ENCODE data around the gene FPGS. TPM values are rescaled to one million over a fixed set of nuclear protein-coding genes. Genes with fewer than 3 reads are reported as not detected.

Gene FPGS
- total and polyA plus RNA-seq, 7 experiments from 2014 or later: 37.3 to 123 (median 90.8) TPM

DNA sequence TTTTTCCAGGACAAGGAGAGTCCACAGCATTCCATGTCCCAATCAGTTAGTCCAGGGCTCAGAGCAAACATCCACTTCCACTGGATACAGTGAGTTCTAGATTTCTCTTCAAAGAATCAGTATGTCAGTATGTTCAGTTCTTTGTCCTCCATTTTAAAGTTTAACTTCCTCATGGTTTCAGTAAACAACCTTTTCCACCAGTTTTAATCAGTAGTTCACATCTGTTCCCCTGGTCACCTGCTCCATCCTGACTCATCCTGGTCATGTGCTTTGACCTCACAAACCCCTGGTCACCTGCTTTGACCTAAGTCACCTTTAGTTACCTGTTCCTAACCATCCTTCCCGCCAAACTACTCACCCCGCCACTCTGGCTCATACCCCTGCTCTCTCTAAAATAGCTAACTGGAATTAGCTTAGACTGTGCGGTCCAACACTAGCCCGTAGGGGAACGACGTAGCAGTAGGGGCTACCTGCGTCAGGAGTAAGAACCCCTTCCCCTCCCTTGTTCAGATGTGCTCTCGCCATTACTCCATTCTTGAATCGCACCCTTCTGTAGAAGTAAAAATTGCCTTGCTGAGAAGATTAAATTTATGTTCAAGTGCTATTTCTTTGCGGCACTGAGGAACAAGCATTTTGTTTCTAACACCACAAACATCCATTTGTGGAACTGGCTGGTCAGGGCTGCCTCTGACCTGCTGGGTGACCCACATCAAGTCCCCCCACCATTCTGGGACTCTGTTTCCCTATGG is 46.2 kb downstream of the FPGS start:
- Mint-ChIP-seq H3K9me3 (peaks cover 7 to 30% (median 13%) of the 10 kb centered on the region in 11 donors), H3K27me3 (no peaks in the 10 kb centered on the region), H3K4me1 (peaks cover 3 to 23% (median 18%) of the 10 kb centered on the region in 7 donors), H3K4me3 (peak overlapping the region in 1 of 10 donors; percentile 17), H3K36me3 (peaks cover 18 to 28% (median 21%) of the 10 kb centered on the region in 5 donors), H3K27ac (peak overlapping the region in 3 of 9 donors; percentile 8 to 14 (median 9))
- Histone ChIP-seq H3K9me3 (ENCODE audit: control insufficient read depth in 2 of 3, low read length in 3 of 3) (peaks cover 0 to 21% (median 0%) of the 10 kb centered on the region in 3 experiments), H3K4me1 (ENCODE audit: control insufficient read depth in 2 of 2, insufficient read depth in 2 of 2, low read length in 2 of 2) (peaks cover 0 to 7% of the 10 kb centered on the region in 2 donors), H3K36me3 (ENCODE audit: control insufficient read depth in 2 of 3, insufficient read depth in 3 of 3, low read length in 3 of 3) (peaks cover 0 to 3% (median 0%) of the 10 kb centered on the region in 3 experiments), H3K4me3 (ENCODE audit: low read length) (no peak overlapping the region), H3K27me3 (ENCODE audit: control insufficient read depth in 2 of 2, insufficient read depth in 2 of 2, low read length in 2 of 2) (no peaks in the 10 kb centered on the region), H3K27ac (ENCODE audit: low read depth, low read length) (no peak overlapping the region)
- intact Hi-C loops (cut with micrococcal nuclease): no loop called here
- ChIA-PET POLR2A (no interaction called here), CTCF (no interaction called here)
- DNase-seq (no peak), ATAC-seq (no peak)

DNA sequence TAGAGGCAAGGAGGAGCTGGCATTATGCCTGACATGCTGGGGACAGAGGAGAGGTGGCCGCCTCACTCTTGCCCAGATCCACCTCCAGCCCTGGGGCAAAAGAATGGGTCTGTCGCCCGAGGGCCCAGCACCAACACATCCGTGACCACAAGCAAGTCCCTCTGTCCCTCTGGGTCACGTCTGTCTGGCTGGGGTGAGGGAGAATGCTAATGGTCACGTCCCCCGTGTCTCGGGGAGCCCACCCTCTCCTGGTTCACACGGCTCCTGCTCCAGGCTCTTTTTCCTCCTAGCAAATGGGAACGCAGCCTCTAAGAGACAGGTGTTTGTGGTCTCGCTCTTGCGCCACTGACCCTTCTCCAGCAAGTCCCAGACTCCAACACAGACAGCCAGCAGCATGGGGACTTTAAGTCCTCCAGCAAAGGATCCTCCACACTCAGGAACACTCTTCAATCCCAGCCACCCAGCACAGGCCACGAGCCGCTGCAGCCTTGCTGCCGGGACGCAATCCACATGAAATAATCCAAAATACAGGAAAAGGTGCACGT is 47.7 kb downstream of the FPGS start:
- CTCF ChIA-PET: interaction anchor here (0.7 kb wide), 1 partner anchor 66 kb away, joined by 3 read pairs; no protein-coding TSS in a partner anchor
- POLR2A ChIA-PET: interaction anchor here (0.7 kb wide), 1 partner anchor 11 kb away, joined by 5 read pairs; no protein-coding TSS in a partner anchor
- no peak for ATAC-seq
- no peaks in the 10 kb centered on the region for H3K27me3 Mint-ChIP-seq
- peaks cover 5 to 29% (median 27%) of the 10 kb centered on the region in 7 donors for H3K4me1 Mint-ChIP-seq
- intact Hi-C loops (cut with micrococcal nuclease): loop anchor here in 1 of 2 donors (5.0 kb wide), 1 partner anchor 48 kb away; the partner anchor contains the start of gene FPGS
- peak overlapping the region in 1 of 10 donors; percentile 18 for H3K4me3 Mint-ChIP-seq
- Histone ChIP-seq H3K9me3 (ENCODE audit: control insufficient read depth in 2 of 3, low read length in 3 of 3) (peaks cover 0 to 21% (median 0%) of the 10 kb centered on the region in 3 experiments), H3K4me1 (ENCODE audit: control insufficient read depth in 2 of 2, insufficient read depth in 2 of 2, low read length in 2 of 2) (peaks cover 5 to 14% of the 10 kb centered on the region in 2 donors), H3K4me3 (ENCODE audit: low read length) (no peak overlapping the region), H3K36me3 (ENCODE audit: control insufficient read depth in 2 of 3, insufficient read depth in 3 of 3, low read length in 3 of 3) (peaks cover 0 to 3% (median 0%) of the 10 kb centered on the region in 3 experiments), H3K27ac (ENCODE audit: low read depth, low read length) (no peak overlapping the region), H3K27me3 (ENCODE audit: control insufficient read depth in 2 of 2, insufficient read depth in 2 of 2, low read length in 2 of 2) (no peaks in the 10 kb centered on the region)
- H3K27ac Mint-ChIP-seq: no peak overlapping the region
- peaks cover 7 to 30% (median 13%) of the 10 kb centered on the region in 11 donors for H3K9me3 Mint-ChIP-seq
- DNase-seq: no peak
- H3K36me3 Mint-ChIP-seq: peaks cover 18 to 28% (median 21%) of the 10 kb centered on the region in 5 donors

GRCh38 chr9:127852829-127853228 is 50.1 kb downstream of the FPGS start:
- no peak overlapping the region for H3K27ac ChIP-seq (ENCODE audit: low read depth, low read length)
- peaks cover 13 to 38% (median 35%) of the 10 kb centered on the region in 7 donors for H3K4me1 Mint-ChIP-seq
- DNase-seq (no peak), ATAC-seq (no peak)
- ChIA-PET CTCF (interaction anchor here (0.5 to 0.9 kb wide), 2 partner anchors 118 to 810 kb away, joined by 3 read pairs; partner anchors contain the start of gene TOR2A), POLR2A (interaction anchor here (0.6 to 2.6 kb wide), 7 partner anchors 9 to 215 kb away, joined by 3 to 15 read pairs (median 3); partner anchors contain the start of genes CDK9 and NAIF1)
- intact Hi-C loops (cut with micrococcal nuclease): loop anchor here in 1 of 2 donors (5.0 kb wide), 1 partner anchor 51 kb away; the partner anchor contains the start of gene FPGS
- H3K27ac Mint-ChIP-seq: peak overlapping the region in 5 of 9 donors; percentile 22 to 89 (median 63)
- H3K9me3 Mint-ChIP-seq: peaks cover 7 to 30% (median 13%) of the 10 kb centered on the region in 11 donors
- no peaks in the 10 kb centered on the region for H3K27me3 ChIP-seq (ENCODE audit: control insufficient read depth in 2 of 2, insufficient read depth in 2 of 2, low read length in 2 of 2)
- peak overlapping the region; percentile 4 to 91 (median 64) for H3K4me3 Mint-ChIP-seq
- peaks cover 0 to 3% (median 0%) of the 10 kb centered on the region in 3 experiments for H3K36me3 ChIP-seq (ENCODE audit: control insufficient read depth in 2 of 3, insufficient read depth in 3 of 3, low read length in 3 of 3)
- H3K27me3 Mint-ChIP-seq: no peaks in the 10 kb centered on the region
- peaks cover 18 to 28% (median 21%) of the 10 kb centered on the region in 5 donors for H3K36me3 Mint-ChIP-seq
- H3K4me1 ChIP-seq (ENCODE audit: control insufficient read depth in 2 of 2, insufficient read depth in 2 of 2, low read length in 2 of 2): peaks cover 7 to 28% of the 10 kb centered on the region in 2 donors
- no peak overlapping the region for H3K4me3 ChIP-seq (ENCODE audit: low read length)
- H3K9me3 ChIP-seq (ENCODE audit: control insufficient read depth in 2 of 3, low read length in 3 of 3): peaks cover 0 to 21% (median 0%) of the 10 kb centered on the region in 3 experiments

DNA sequence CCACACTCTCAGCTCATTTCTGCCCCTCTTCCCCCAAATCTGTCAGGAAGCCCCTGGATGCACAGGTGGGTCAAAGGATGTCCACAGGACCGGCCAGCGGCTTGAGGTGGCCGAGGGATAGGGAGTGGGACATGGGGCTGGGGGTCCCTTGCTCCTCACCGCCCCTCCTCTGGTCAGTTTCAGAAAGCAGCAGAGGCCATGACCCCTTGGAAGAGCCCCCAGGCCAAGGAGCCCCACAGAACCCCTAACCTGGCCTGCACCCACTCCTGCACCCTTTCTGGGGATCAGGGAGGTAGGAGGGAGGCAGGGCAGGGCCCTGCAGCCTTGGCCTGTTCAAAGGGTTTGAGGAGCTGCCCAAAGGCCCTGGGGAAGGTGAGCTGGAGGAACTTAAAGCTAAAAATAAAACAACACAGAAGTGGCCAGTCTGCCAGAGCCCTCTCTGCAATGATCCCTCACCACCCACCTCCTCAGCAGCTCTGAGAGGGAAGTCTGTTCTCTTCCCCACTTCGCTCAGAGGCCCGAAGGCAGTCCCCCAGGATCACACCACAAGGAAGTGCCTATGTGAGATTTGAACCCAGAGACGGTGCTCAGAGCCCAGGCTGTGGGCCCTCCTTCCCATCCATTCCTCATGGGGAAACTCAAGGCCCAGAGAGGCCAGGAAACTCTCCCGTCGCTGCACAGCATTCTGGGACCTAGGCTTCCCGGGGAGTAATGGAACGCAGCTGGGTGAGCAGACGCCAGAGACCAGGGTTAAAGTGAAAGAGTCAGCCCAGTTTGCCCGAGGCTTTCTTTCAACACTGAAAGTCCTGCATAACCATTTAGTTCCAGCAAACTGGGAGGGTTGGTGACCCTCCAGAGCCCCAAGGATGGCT is 50.9 kb downstream of the FPGS start:
- intact Hi-C loops (cut with micrococcal nuclease): loop anchor here (1.0 to 5.0 kb wide), 2 partner anchors 12 to 51 kb away; partner anchors contain the start of gene FPGS (in 1 of the 2)
- Histone ChIP-seq H3K9me3 (ENCODE audit: control insufficient read depth in 2 of 3, low read length in 3 of 3) (peaks cover 0 to 21% (median 0%) of the 10 kb centered on the region in 3 experiments), H3K4me3 (ENCODE audit: low read length) (peak overlapping the region; percentile 68), H3K27me3 (ENCODE audit: control insufficient read depth in 2 of 2, insufficient read depth in 2 of 2, low read length in 2 of 2) (no peaks in the 10 kb centered on the region), H3K27ac (ENCODE audit: low read depth, low read length) (peak overlapping the region; percentile 75), H3K36me3 (ENCODE audit: control insufficient read depth in 2 of 3, insufficient read depth in 3 of 3, low read length in 3 of 3) (peaks cover 0 to 3% (median 0%) of the 10 kb centered on the region in 3 experiments), H3K4me1 (ENCODE audit: control insufficient read depth in 2 of 2, insufficient read depth in 2 of 2, low read length in 2 of 2) (peaks cover 7 to 28% of the 10 kb centered on the region in 2 donors)
- Mint-ChIP-seq H3K36me3 (peaks cover 16 to 25% (median 17%) of the 10 kb centered on the region in 5 donors), H3K27me3 (no peaks in the 10 kb centered on the region), H3K4me1 (peaks cover 13 to 42% (median 33%) of the 10 kb centered on the region in 7 donors), H3K9me3 (peaks cover 7 to 24% (median 13%) of the 10 kb centered on the region in 11 donors), H3K4me3 (peak overlapping the region; percentile 84 to 91 (median 90)), H3K27ac (peak overlapping the region; percentile 81 to 94 (median 87))
- POLR2A ChIA-PET: interaction anchor here (0.6 to 3.1 kb wide), 14 partner anchors 9 to 403 kb away, joined by 3 to 15 read pairs (median 3); partner anchors contain the start of genes CDK9, FPGS, NAIF1 and RPL12
- CTCF ChIA-PET: interaction anchor here (0.5 to 0.9 kb wide), 3 partner anchors 16 to 810 kb away, joined by 3 read pairs; partner anchors contain the start of gene TOR2A
- no peak for DNase-seq
- ATAC-seq: peak; percentile 39

GRCh38 chr9:127854184-127854806 is 51.6 kb downstream of the FPGS start, which contains the start of gene ENG:
Gene ENG, minus strand, starts transcription at chr9:127854658. Its CDS starts 303 bp downstream, at chr9:127854355.
- peak; percentile 64 for ATAC-seq

More at GRCh38 chr9:127854184-127854806, 51.6 kb downstream of the FPGS start, which contains the start of gene ENG:
- Histone ChIP-seq H3K36me3 (ENCODE audit: control insufficient read depth in 2 of 3, insufficient read depth in 3 of 3, low read length in 3 of 3) (peaks cover 0 to 1% (median 0%) of the 10 kb centered on the region in 3 experiments), H3K4me1 (ENCODE audit: control insufficient read depth in 2 of 2, insufficient read depth in 2 of 2, low read length in 2 of 2) (peaks cover 7 to 28% of the 10 kb centered on the region in 2 donors), H3K9me3 (ENCODE audit: control insufficient read depth in 2 of 3, low read length in 3 of 3) (peaks cover 0 to 14% (median 0%) of the 10 kb centered on the region in 3 experiments), H3K4me3 (ENCODE audit: low read length) (peak within 1 kb of the TSS; percentile 68), H3K27me3 (ENCODE audit: control insufficient read depth in 2 of 2, insufficient read depth in 2 of 2, low read length in 2 of 2) (no peaks in the 10 kb centered on the region), H3K27ac (ENCODE audit: low read depth, low read length) (peak within 1 kb of the TSS; percentile 75)
- peaks cover 13 to 46% (median 29%) of the 10 kb centered on the region in 7 donors for H3K4me1 Mint-ChIP-seq
- CTCF ChIA-PET: interaction anchor here (0.7 to 1.3 kb wide), 2 partner anchors 15 to 16 kb away, joined by 3 to 4 read pairs; no protein-coding TSS in a partner anchor
- H3K36me3 Mint-ChIP-seq: peaks cover 8 to 17% (median 9%) of the 10 kb centered on the region in 5 donors
- H3K4me3 Mint-ChIP-seq: peak within 1 kb of the TSS; percentile 84 to 91 (median 90)
- H3K27ac Mint-ChIP-seq: peak within 1 kb of the TSS; percentile 81 to 94 (median 88)
- DNase-seq: peak in 2 of 9 donors; percentile 22 to 37
- POLR2A ChIA-PET: interaction anchor here (0.6 to 3.1 kb wide), 12 partner anchors 8 to 403 kb away, joined by 3 to 15 read pairs (median 4); partner anchors contain the start of genes CDK9, FPGS and RPL12
- intact Hi-C loops (cut with micrococcal nuclease): loop anchor here (1.0 to 5.0 kb wide), 2 partner anchors 11 to 52 kb away; partner anchors contain the start of gene FPGS (in 1 of the 2)
- H3K9me3 Mint-ChIP-seq: peaks cover 2 to 17% (median 7%) of the 10 kb centered on the region in 11 donors
- no peaks in the 10 kb centered on the region for H3K27me3 Mint-ChIP-seq
